Activated T-cell treated with anti-CD3 and anti-CD28 coated beads for 4 hours (primary cell): Measurements from ENCODE around the gene STRADA.
"Not testable (repeated sequence)": the region's sequence is repeated elsewhere in the genome, so short reads cannot be mapped to it uniquely, and the experiment has no call there.

Experiments used
- DNase-seq: peaks from one replicate; pipeline ENCODE4 v3.0.0-alpha.2; 2020

The STRADA gene

DNA sequence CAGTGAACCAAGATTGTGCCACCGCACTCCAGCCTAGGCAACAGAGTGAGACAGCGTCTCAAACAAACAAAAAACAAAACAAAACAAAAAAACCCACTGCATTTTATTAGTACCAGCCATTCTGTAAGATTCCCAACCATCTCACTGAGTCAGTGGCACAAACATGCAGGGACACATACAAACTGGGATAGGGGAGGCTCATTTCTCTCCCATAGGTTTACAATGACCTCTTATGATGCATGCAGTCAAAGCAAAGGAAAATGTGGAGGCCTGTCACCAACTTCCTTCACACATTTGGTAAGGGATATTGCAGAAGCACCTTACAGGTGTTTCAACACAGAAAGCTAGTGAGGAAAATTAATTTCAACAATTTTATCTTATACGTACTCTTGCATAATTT is 12.4 kb upstream of the STRADA start:
- no peak for DNase-seq

DNA sequence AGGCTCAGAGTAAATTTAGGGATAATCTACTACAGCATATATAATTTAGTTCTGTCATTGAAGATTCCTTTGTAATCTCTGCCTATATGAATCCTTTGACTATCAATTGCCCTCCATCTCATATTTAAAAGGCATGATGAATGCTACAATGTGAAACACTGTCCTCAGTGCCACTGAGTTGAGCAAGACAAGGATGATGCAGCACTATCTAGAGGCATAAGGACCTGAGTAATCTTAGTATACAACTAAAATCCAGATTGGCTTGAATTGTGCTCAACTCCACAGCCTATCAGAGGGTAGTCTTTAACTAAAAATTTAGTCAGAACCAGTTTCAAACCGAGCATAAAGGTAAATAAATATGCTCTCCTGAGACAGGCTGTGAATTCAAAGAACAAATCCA is 11.6 kb upstream of the STRADA start:
- DNase-seq, result no peak

DNA sequence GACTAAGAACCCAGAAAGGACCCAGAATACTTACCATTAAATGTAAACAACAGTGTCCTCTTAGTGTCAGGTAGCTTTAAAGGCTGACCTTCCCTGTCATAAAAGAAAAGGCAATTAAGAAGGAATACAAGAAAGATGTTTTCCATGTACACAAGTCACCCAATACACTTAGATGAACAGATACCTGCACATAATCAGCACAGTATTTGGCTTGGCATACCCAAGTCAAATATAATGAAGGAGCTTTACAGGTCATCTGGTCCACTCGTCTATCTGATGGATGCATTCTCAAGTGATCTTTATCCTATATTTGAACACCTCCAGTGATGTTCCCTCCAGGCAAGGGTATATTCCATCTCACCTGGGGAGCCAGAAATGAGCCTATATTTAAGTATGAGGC is 11.1 kb upstream of the STRADA start:
- no peak for DNase-seq

DNA sequence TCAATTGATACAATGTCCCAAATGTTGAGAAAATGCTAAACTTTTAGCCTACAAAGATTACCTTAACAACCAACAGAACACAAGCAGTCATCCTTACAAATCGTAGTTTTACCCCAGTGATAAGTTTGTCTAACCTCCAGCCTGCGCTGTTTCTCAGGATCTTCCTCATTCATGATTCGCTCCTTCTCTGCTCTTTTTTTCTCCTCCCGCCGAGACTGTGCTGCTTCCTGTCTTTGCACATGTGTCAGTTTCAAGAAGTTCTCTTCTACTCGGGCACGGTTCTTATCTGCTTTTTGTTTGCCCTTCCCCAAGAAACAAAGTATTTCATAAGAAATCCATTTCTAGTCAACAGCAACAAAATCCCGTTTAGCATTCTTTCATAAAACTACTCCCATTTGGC is 10.2 kb upstream of the STRADA start:
- no peak for DNase-seq

DNA sequence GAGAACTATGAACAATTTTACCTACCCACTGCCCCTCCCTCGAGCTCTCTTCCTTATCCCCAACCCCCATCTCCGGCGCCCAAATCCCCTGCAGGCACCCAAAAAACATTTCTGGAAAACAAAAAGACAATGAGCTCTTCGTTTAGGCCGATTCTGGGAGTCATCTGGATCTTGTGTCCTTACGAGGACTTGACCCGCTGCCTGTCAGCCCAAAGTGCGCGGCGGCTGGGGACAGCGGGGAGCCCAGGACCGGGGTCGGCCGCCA is 524 bp downstream of the STRADA start:
- no peak for DNase-seq

DNA sequence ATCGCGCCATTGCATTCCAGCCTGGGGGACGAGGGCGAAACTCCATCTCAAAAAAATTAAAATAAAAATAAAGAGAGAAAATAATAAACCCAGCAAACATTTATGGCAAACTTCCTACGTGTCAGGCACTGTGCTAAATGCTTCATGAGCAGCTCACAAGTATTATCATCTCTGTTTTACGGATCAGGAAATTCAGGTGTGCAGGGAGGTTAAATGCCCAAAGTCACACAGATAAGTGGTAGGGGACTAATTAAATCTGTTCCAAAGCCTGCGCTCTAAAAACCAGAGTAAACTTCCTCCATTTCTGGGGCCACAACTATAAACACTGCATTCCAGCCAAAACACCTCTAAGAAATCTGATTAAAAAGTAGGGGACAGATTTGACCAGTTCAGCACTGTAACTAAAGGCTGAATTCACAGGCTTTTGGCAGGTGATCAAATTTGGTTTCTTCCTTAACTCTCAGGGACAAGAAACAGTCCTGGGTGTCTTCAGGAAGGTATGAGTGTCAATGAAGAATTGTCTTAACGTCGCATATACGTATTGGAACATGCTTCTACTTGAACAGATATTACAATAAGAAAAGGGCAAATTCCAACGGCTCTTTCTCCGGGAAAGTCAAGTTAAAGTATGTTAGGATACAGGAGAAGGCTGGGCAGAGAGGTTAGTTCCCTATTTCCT is 996 bp downstream of the STRADA start:
- no peak for DNase-seq

DNA sequence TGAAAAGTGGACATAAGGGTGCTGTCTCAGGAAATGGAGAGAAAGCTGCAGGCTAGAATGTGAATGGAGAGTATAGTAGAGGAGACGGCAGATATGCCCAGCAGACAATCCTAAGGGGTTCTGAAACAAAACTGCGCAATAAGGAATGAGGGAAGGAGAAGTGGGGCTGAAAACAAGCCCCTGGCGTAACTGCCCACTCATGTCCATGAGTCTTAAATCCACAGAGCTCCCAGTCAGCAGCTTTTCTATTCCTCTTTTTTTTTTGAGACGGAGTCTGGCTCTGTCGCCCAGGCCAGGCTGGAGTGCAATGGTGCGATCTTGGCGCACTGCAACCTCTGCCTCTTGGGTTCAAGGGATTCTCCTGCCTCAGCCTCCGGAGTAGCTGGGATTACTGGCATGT is 5.9 kb downstream of the STRADA start:
- DNase-seq, result no peak

DNA sequence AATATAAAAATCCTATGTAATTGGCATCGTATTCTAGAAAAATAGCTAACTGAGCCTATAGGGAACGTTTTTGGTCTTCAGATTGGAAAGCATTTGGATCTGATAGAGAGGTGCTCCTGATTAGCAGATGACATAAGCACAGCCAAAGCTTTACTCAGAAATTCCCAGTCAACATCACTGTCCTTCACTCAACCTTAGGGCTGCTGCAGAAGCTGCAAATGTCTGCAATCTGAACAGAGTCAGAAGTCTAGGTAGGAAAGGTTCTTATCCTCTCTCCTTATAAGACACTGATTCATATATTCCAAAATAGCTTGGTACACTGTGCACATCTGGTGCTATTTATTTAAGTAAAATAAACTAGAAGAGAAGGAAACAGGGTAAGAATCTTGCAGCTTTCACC is 19.2 kb downstream of the STRADA start:
- no peak for DNase-seq

DNA sequence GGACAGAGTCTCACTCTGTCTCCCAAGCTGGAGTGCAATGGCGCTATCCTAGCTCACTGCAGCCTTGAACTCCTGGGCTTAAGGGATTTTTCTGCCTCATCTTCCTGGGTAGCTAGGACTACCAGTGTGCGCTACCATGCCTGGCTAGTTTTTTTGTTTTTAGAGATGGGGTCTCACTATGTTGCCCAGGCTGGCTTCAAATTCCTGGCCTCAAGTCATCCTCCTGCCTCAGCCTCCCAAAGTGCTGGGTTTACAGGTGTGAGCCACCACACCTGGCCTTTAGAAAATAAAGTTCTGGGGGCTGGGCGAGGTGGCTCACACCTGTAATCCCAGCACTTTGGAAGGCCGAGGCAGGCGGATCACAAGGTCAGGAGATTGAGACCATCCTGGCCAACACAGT is 21.4 kb downstream of the STRADA start:
- not testable (repeated sequence) for DNase-seq

DNA sequence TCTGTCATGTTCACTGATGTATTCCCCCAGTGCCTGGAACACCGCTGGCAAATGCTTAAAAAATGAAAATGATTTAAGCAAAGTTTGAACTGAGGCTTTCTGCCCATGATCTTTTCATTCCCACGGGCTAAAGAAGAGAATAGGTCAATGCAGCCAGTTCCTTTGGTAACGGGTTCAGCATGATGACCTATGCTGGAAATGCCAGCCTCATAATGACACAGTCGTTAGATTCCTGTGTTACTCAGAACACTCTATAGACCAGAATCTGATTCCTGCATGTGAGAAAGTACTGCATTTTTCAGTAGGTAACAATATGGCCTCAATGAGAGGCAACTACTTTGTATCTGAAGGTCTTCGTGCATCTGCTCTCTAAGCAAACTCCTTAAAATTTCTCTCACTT is 22.6 kb downstream of the STRADA start:
- DNase-seq, result no peak

DNA sequence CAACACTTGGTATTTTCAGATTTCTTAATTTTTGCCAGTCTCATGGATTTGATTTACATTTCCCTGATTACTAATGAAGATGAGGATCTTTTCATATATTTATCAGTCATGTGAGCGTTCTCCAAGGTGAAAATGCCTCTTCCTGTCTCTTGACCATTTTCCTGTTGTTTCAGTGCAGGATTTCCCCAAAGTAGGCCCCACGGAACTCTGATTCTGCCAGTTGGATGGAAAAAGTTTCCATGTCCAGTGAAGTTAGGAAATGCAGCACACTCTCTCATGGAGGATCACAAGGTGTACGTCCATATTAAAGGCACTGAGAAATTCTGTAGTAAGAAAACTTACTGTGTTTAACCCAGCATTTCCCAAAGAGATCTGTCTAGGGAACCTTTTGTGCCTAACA is 25.2 kb downstream of the STRADA start:
- no peak for DNase-seq

DNA sequence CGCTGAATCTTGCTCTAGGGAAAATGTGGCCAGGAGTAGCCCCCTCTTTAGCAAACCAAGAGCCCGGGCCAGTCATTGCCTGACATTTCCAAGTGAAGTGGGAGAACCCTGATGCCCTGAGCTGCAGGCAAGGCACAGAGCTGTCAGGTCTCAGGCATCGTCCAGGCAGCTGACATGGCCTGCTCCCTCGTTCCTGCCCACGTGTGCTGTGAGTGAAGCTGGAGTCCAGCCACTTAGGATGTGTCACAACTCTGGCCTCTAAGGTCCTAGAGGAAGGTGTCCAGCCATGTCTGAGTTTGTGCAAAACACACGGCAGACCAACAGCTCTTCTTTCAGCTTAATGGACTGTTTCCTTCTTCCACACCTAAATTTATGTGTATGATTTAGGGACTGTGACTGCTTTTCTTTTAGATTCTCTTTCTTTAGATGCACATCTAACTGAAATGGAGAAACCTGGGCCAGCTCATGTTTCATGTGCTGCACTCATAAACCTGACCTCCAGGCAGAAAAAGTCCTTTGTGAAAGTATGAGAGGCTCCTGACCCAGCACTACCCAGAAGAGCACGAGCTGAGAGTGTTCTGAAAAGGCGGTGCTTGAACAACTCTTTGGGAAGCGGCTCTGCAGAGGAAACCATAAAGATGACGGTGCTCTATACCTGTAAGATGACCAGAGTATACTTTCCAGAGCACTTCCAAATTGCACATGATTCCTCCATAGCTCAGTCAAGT is 26.9 kb downstream of the STRADA start:
- DNase-seq, result no peak

DNA sequence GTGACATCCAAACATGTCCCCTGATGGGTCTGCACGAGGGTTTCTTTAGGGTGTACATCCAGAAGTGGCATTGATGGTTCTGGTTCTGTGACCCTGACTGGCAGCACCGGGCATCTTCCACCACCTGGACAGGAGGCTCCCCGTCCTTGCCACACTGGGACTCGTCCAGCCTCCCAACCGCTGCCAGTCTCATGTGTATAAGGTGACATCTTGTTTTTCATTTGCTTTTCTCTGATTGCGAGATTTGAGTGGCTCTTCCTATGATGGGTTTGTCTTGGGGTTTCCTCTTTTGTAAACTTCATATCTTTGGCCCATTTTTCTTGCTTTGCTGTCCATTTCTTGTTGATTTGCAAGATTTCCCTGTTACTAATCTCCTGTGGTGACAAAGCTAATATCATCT is 32.5 kb downstream of the STRADA start:
- DNase-seq, result no peak

DNA sequence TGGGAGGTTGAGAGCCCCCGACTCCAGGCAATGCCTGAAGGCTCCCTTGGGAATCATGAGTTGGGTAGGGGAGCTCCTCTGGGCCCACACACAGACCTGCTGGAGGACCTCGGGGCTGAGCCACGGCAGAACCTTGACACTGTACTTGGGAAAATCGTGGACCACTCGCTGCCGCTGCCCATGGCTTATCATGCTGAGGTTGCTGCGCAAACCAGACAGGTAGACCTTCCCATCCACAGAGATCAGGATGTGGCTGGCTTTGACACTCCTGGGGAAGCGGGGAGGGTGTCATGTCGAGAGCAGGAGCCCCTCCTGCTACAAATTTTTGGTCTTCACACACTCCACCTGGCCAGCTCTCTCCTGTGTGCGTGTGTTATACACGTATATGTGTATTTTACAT is 34.4 kb downstream of the STRADA start:
- no peak for DNase-seq

DNA sequence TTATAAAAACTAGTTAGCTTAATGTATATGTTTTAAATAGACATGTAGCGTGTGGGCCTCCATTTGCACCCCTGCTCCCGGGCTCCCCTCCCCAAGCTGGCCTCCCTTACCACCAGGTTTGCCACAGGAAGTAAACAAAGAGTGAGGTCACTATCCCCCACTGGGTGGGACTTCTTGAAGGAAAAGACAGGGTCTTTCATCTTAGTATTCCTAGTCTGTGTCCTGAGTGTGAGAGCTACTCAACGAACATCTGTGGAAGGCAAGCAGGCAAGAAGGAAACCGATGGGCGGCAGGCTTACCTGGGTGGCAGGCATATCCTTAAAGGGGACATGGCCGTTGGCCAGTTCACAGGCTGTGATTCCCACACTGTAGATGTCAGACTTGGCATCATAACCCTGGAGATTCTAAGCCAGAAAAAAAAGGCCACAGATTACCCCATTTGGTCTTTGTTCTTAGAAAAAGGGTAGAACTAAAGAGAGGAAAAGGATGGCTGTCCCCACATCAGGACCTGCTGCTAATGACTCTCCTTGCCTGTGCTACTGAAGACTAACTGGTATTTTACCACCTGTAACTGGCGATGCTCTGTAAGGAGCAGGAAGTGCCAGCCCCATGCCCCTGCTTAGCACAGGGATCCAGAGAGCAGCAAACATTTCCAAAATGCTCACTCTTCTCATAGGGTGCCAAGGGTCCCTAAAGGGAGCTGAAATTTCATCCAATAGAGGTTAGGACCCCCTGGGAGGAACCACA is 35.1 kb downstream of the STRADA start:
- DNase-seq, result no peak

DNA sequence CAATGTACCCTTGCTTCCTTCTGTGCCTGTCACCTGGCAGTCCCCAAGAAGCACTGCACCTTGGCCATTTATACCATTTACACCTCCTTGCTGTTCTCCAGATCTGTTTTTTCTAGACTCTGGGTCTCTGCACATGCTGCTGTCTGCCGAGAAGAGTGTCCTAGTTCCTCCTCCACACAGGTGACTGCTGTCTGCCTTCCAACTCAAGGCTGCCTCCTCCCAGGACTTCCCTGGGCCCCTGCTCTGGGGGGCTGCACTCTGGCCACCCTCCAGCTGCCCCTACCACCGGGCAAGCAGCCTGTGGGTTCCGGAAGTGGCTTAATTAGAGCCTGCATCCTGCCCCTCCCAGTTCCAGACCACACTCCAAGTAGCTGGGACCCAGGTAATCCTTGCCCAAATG is 35.9 kb downstream of the STRADA start:
- no peak for DNase-seq

DNA sequence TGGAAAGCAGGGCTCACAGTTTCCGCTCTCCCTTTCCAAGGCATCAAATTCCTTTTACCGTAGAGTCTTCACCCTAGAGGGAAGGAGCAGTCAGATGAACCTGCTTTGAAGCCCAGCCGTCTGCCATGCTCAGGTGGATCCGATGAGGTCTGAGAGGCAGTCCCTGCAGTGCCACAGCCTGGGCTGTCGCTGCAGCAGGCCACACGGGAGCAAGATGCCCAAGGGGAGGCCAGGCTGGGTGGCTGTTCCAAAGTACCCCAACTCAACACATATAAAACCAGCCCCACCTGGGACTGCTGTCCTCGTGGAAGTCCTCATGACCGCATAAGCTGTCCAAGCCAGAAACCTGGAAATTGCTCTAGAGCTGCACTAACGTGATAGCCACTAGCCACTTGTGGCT is 36.8 kb downstream of the STRADA start:
- no peak for DNase-seq

DNA sequence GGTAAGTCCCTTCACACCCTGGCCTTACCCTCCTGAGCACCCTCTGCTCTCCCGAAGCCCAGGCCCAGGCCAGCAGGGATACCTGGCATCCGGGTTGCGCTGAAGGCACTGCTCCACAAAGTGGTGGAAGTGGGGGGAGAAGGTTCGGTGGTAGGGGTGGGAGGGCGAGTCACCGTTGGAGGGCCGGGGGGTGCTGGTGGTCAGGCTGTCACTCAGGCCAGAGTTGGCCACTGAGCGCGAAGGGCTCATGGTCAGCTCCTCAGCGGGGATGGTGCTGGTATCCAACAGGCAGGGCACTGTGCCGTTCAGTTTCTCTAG is 37.4 kb downstream of the STRADA start:
- DNase-seq, result no peak

DNA sequence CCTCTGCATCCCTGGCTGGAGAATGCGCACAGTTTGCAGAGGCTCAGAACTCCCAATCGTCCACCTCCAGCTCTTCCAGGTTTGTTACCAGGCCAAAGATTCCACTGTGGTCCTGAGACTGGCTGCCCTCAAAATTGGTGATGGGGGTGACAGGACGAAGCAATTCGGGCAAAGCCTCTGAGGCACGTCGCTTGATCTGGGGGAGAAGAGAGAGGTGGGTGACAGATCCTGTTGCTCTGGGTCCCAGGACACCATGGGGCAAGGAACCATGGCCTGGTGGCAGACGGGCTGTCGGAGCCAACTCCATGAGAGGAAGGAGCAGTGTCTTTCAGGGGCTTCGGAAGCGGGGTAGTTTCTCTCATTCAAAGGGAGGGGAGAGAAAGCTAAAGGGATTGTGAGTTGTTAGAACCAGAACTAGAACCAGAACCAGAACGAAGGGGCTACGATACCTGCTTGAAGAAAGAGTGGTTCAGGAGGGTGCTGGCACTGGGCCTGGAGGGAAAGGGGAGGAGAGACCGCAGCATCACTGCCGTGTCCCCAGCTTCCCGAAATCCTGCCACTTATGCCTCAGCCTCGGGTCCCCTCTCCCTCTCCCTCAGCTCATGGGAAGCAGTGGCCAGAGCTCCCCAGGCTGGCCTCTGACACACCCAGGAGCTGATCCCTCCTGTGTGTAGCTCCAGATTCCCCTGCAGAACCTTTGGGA is 37.9 kb downstream of the STRADA start:
- DNase-seq, result no peak

DNA sequence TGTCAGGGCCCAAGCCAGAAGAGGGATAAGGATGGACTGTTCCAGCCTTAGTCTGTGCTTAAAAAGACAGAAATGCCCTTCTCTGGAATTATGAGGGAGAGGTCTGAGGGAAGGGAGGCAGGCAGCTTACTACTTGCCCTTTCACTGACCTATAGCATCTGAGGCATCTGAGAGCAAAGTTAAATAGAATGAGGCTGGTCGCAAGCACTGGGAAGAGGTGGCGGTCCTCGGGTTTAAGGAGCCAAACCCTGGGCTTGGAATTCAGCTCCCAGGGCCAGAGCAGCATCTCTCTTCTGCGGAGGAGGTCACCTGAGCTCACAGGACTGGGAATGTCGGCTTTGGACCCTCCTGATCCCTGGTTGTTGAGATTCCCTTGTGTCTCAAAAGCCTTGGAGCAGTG is 38.6 kb downstream of the STRADA start:
- DNase-seq, result no peak

DNA sequence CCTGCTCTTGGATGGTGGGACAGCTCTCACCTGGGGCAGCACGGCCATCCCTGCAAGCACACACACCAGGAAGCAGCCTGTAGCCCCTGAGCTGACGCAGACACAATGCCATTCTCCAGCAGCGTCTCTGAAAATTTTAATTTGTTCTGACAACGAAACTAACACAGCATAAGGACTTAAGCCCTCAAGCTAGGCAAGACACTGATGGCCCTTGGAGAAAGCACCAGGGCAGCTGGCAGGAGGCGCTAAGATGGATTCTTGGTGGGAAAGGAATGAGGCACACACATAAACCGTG is 38.9 kb downstream of the STRADA start:
- DNase-seq, result no peak

DNA sequence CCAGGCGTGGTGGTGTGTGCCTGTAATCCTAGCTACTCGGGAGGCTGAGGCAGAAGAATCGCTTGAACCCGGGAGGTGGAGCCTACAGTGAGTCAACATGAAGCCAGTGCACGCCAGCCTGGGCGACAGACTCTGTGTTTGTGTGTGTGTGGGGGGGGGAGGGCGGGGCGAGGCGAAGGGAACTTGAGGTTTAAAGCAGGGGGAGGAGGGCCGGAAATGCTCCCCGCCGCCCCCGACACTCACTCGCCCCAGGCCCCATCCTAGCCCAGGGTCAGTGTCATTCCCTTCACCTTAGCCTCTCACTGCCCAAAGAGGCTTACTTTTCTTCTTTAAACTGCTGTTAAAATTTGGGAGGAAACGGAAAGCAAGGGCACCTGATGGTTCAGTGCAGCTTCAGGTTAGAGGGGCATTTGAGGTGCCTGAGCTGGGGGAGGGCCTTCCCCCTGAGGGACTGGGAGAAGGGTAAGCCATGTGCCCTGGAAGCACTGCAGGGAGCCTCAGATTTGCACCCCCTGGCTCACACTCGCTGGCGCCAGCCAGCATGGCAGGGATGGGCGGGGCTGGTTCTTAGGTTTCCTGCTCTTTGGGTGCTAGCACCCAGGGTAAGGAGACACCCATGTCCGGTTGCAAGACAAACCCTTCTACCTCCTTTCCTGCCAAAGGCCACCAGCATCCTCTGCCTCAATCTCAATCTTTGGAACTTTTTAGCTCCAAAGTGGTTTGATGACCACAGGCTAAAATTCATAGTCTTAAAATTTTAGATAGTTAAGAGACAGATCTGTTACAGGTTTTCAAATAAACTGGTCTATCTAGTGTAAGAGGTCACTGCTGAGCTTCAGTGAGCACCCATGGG is 39.5 kb downstream of the STRADA start:
- DNase-seq, result peak; percentile 59

DNA sequence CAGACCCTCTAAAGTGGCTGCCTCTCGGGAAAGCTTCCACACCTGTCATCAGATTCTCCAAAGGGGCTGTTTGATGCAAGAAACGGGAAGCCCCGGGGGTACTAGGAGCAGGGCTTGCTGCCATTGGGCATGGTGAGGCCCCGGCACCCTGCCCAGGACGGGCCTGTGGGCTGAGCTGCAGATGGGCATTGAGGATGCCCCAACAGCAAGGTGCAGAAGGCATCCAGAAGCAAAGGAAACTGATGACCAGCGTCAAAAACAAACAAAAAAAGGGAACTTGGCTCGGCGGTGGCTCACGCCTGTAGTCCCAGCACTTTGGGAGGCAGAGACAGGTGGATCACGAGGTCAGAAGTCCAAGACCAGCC is 40.2 kb downstream of the STRADA start:
- DNase-seq, result no peak
